HS-27A (cell line): ENCODE results near the gene BIK.
"Not testable (repeated sequence)": the region's sequence is repeated elsewhere in the genome, so short reads cannot be mapped to it uniquely, and the experiment has no call there.

ENCODE experiments used
- DNase-seq: peaks from one replicate; pipeline ENCODE4 v3.0.0-alpha.2; 2012; ENCODE audit warnings: low read depth, missing footprints

BIK gene

GRCh38 chr22:43136255-43136654, 25.7 kb downstream of the BIK start:
- DNase-seq: no peak

GRCh38 chr22:43136801-43137200, 26.3 kb downstream of the BIK start:
- DNase-seq: no peak

- no peak for DNase-seq
Observed at GRCh38 chr22:43142880-43143562, 32.5 kb downstream of the BIK start, which contains the start of gene MCAT. MCAT (minus strand) TSS chr22:43143398; CDS start chr22:43143348, 50 bp downstream.

- DNase-seq: no peak
Observed at GRCh38 chr22:43144949-43145348, 34.4 kb downstream of the BIK start.

- not testable (repeated sequence) for DNase-seq
Observed at GRCh38 chr22:43145371-43145770, 34.8 kb downstream of the BIK start.

GRCh38 chr22:43146332-43146731, 35.8 kb downstream of the BIK start:
- DNase-seq: not testable (repeated sequence)

- no peak for DNase-seq
Observed at GRCh38 chr22:43147821-43148220, 37.3 kb downstream of the BIK start.

- no peak for DNase-seq
Observed at GRCh38 chr22:43148581-43148980, 38.0 kb downstream of the BIK start.

GRCh38 chr22:43150731-43151206, 40.2 kb downstream of the BIK start:
- DNase-seq: no peak

GRCh38 chr22:43151251-43152002, 40.9 kb downstream of the BIK start, which contains the start of gene TSPO:
TSPO (plus strand) TSS chr22:43151559; CDS start chr22:43159239, 7,680 bp downstream.
- DNase-seq: no peak

GRCh38 chr22:43152003-43152356, 41.4 kb downstream of the BIK start:
- DNase-seq: no peak

GRCh38 chr22:43152357-43153071, 42.0 kb downstream of the BIK start:
- DNase-seq: no peak

- no peak for DNase-seq
Observed at GRCh38 chr22:43153899-43154298, 43.3 kb downstream of the BIK start.

- no peak for DNase-seq
Observed at GRCh38 chr22:43154887-43155536, 44.5 kb downstream of the BIK start.

GRCh38 chr22:43155789-43156188, 45.2 kb downstream of the BIK start:
- no peak for DNase-seq

GRCh38 chr22:43156413-43156812, 45.9 kb downstream of the BIK start:
- DNase-seq: no peak

- no peak for DNase-seq
Observed at GRCh38 chr22:43157874-43158546, 47.5 kb downstream of the BIK start.

- DNase-seq: no peak
Observed at GRCh38 chr22:43158778-43159483, 48.4 kb downstream of the BIK start.

GRCh38 chr22:43159484-43160178, 49.1 kb downstream of the BIK start:
- DNase-seq: no peak

GRCh38 chr22:43160497-43161126, 50.1 kb downstream of the BIK start:
- no peak for DNase-seq
